HepG2 (cell line): ENCODE data around the gene MSL3B.
A peak's percentile ranks its signal among the peaks of the same experiment; 100 is the strongest.

Experiments
- FOXP1 ChIP-seq, 2 experiments: fragments of 450-650 bp in 1 of 2; IDR thresholded peaks; 2 replicates each; pipeline ENCODE4 v1.6.1; 2017 to 2018; ENCODE audit warnings: antibody characterized with exemption in 1 of 2
- HDAC2 ChIP-seq: sonication (generic); formaldehyde crosslinking; IDR thresholded peaks from 2 replicates; pipeline ENCODE4 v1.4.0; 2020; ENCODE audit warnings: missing genetic modification reagents
- HMG20B ChIP-seq: conservative IDR thresholded peaks from 2 replicates; pipeline ENCODE4 v1.6.1; 2016; ENCODE audit warnings: missing genetic modification reagents, missing compliant biosample characterization
- HOXD1 ChIP-seq: sonication (generic); formaldehyde crosslinking; IDR thresholded peaks from 2 replicates; pipeline ENCODE4 v1.5.0; 2020; ENCODE audit warnings: missing genetic modification reagents
- MEIS1 ChIP-seq: sonication (generic); formaldehyde crosslinking; IDR thresholded peaks from 2 replicates; pipeline ENCODE4 v1.9.0; 2021; ENCODE audit warnings: mild to moderate bottlenecking, missing genetic modification reagents, moderate library complexity, borderline replicate concordance
- RAD51 ChIP-seq: fragments of 450-650 bp; IDR thresholded peaks from 2 replicates; pipeline ENCODE4 v1.6.1; 2016; ENCODE audit warnings: borderline replicate concordance
- REL ChIP-seq: sonication (generic); formaldehyde crosslinking; conservative IDR thresholded peaks from 2 replicates; pipeline ENCODE4 v1.8.0; 2022; ENCODE audit warnings: mild to moderate bottlenecking, missing genetic modification reagents, moderate library complexity
- SMAD3 ChIP-seq: sonication (generic); formaldehyde crosslinking; IDR thresholded peaks from 2 replicates; pipeline ENCODE4 v1.4.0; 2020; ENCODE audit warnings: missing genetic modification reagents
- SRF ChIP-seq: IDR thresholded peaks from 2 replicates; pipeline ENCODE4 v1.6.1; 2011; ENCODE audit warnings: mild to moderate bottlenecking, low read depth, low read length, moderate library complexity
- U2AF1 ChIP-seq: fragments of 200-400 bp; formaldehyde crosslinking; optimal IDR thresholded peaks from 2 replicates; pipeline ENCODE3; 2017; ENCODE audit warnings: mild to moderate bottlenecking, low read depth, low read length
- ZNF12 ChIP-seq: sonication (generic); formaldehyde crosslinking; IDR thresholded peaks from 2 replicates; pipeline ENCODE4 v1.5.0; 2020; ENCODE audit warnings: missing genetic modification reagents
- ZNF138 ChIP-seq: sonication (generic); formaldehyde crosslinking; IDR thresholded peaks from 2 replicates; pipeline ENCODE4 v1.5.0; 2020; ENCODE audit warnings: mild to moderate bottlenecking, low read depth, missing genetic modification reagents
- ZNF468 ChIP-seq: sonication (generic); formaldehyde crosslinking; IDR thresholded peaks from 2 replicates; pipeline ENCODE4 v1.8.0; 2022; ENCODE audit warnings: mild to moderate bottlenecking, moderate library complexity, missing genetic modification reagents
- ZNF607 ChIP-seq: sonication (generic); formaldehyde crosslinking; IDR thresholded peaks from 2 replicates; pipeline ENCODE4 v1.5.1; 2020; ENCODE audit warnings: missing genetic modification reagents, mild to moderate bottlenecking, borderline replicate concordance
- ZNF883 ChIP-seq: sonication (generic); formaldehyde crosslinking; IDR thresholded peaks from 2 replicates; pipeline ENCODE4 v1.5.1; 2020; ENCODE audit warnings: mild to moderate bottlenecking, missing genetic modification reagents; ENCODE audit errors: not compliant biosample characterization
- TF ChIP-seq, protein P1 (sequence below): conservative IDR thresholded peaks from 2 replicates; pipeline ENCODE4 v1.6.1; 2018; ENCODE audit warnings: missing genetic modification reagents
- TF ChIP-seq, protein P2 (sequence below): IDR thresholded peaks from 2 replicates; pipeline ENCODE4 v1.6.1; 2016
- TF ChIP-seq, protein P3 (sequence below): sonication (generic); formaldehyde crosslinking; IDR thresholded peaks from 2 replicates; pipeline ENCODE4 v1.5.0; 2020; ENCODE audit warnings: missing genetic modification reagents

The MSL3B gene

DNA sequence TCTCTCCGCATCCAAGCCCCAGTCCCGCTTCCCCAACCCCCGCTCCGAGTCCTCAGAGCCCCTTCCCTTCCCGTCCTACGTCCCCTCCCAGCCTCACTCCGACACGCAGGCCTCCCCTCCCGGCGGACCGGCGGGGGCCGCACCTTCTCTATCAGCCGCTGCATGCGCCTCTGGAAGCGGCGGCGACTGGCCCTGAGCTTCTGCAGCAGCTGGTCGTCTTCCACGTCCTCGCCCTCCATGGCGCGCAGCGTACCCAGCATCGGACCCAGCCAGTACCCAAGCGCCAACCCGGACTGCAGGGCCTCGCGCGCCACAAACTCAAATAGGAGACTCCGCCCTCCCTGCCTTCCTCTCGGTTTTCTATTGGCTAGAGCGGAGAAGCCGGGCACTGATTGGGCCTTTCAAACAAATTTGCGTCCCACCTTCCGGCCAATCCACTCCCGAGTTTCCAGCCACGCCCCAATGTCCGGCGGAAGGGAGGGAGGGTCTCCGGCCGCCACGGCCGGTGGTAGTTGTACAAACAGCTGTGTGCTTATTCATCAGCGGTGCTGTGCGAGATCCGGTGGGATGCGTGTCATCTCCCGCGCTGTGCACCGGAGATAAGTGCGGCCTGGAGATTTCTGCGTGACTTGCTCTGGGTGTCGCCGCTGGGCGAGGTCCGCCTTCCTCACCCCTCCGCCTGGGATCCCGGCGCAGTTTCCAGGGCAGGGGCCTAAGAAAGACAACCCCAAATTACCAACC lies 13.8 kb downstream of the MSL3B start, which contains the start of gene HJURP (continued):
- TF ChIP-seq ZNF607 = peak; percentile 70; the same call in 1 of the 2 replicates
- TF ChIP-seq MEIS1 (CRISPR knock-in tag) = no peak
- TF ChIP-seq, protein P1, sequence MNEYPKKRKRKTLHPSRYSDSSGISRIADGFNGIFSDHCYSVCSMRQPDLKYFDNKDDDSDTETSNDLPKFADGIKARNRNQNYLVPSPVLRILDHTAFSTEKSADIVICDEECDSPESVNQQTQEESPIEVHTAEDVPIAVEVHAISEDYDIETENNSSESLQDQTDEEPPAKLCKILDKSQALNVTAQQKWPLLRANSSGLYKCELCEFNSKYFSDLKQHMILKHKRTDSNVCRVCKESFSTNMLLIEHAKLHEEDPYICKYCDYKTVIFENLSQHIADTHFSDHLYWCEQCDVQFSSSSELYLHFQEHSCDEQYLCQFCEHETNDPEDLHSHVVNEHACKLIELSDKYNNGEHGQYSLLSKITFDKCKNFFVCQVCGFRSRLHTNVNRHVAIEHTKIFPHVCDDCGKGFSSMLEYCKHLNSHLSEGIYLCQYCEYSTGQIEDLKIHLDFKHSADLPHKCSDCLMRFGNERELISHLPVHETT (CRISPR knock-in tag) = 0 out of 2 replicates have a peak, but pooled peaks have one; percentile 40
- TF ChIP-seq HDAC2 = peak; percentile 77
- TF ChIP-seq, protein P2, sequence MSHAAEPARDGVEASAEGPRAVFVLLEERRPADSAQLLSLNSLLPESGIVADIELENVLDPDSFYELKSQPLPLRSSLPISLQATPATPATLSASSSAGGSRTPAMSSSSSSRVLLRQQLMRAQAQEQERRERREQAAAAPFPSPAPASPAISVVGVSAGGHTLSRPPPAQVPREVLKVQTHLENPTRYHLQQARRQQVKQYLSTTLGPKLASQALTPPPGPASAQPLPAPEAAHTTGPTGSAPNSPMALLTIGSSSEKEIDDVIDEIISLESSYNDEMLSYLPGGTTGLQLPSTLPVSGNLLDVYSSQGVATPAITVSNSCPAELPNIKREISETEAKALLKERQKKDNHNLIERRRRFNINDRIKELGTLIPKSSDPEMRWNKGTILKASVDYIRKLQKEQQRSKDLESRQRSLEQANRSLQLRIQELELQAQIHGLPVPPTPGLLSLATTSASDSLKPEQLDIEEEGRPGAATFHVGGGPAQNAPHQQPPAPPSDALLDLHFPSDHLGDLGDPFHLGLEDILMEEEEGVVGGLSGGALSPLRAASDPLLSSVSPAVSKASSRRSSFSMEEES = peak; percentile 24; the same call in 1 of the 2 replicates
- no peak for TF ChIP-seq SMAD3 (CRISPR knock-in tag)
- peak; percentile 93 for TF ChIP-seq ZNF883
- TF ChIP-seq HMG20B (CRISPR knock-in tag) = no peak
- no peak for TF ChIP-seq ZNF138
- no peak for TF ChIP-seq HOXD1
- no peak for TF ChIP-seq FOXP1 (IDR thresholded peaks at IDR 0.05)
- TF ChIP-seq FOXP1 (CRISPR knock-in tag; IDR thresholded peaks at IDR 0.05) = no peak
- no peak for TF ChIP-seq ZNF468 (CRISPR knock-in tag)
- peak; percentile 98 for TF ChIP-seq REL (CRISPR knock-in tag)
- TF ChIP-seq U2AF1 = peak; percentile 75
- TF ChIP-seq SRF = no peak
- TF ChIP-seq, protein P3, sequence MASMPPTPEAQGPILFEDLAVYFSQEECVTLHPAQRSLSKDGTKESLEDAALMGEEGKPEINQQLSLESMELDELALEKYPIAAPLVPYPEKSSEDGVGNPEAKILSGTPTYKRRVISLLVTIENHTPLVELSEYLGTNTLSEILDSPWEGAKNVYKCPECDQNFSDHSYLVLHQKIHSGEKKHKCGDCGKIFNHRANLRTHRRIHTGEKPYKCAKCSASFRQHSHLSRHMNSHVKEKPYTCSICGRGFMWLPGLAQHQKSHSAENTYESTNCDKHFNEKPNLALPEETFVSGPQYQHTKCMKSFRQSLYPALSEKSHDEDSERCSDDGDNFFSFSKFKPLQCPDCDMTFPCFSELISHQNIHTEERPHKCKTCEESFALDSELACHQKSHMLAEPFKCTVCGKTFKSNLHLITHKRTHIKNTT (CRISPR knock-in tag) = no peak
- no peak for TF ChIP-seq RAD51
- TF ChIP-seq ZNF12 (CRISPR knock-in tag) = no peak
